HepG2 (cell line): ENCODE results near the gene ZNF318. TPM values are rescaled to one million over a fixed set of nuclear protein-coding genes. Genes with fewer than 3 reads are reported as not detected.
A peak's percentile ranks its signal among the peaks of the same experiment; 100 is the strongest.

ENCODE experiments used
- HMGA1 ChIP-seq: sonication (generic); formaldehyde crosslinking; conservative IDR thresholded peaks from 2 replicates; pipeline ENCODE4 v1.4.0; 2020; ENCODE audit warnings: missing genetic modification reagents
- HNRNPK ChIP-seq: fragments of 200-400 bp; formaldehyde crosslinking; IDR thresholded peaks from 2 replicates; pipeline ENCODE4 v1.6.1; 2018; ENCODE audit warnings: low read length, low read depth, moderate library complexity, mild to moderate bottlenecking; ENCODE audit not compliant: poor library complexity, severe bottlenecking
- KLF9 ChIP-seq: IDR thresholded peaks from 2 replicates; pipeline ENCODE4 v1.6.1; 2016; ENCODE audit warnings: low read depth
- MEIS1 ChIP-seq: sonication (generic); formaldehyde crosslinking; IDR thresholded peaks from 2 replicates; pipeline ENCODE4 v1.9.0; 2021; ENCODE audit warnings: mild to moderate bottlenecking, missing genetic modification reagents, moderate library complexity, borderline replicate concordance
- ONECUT2 ChIP-seq: sonication (generic); formaldehyde crosslinking; IDR thresholded peaks from 2 replicates; pipeline ENCODE4 v1.4.0; 2020; ENCODE audit warnings: missing genetic modification reagents
- PBX2 ChIP-seq: IDR thresholded peaks from 2 replicates; pipeline ENCODE4 v1.6.1; 2016; ENCODE audit warnings: control low read depth
- RARA ChIP-seq: IDR thresholded peaks from 2 replicates; pipeline ENCODE4 v1.6.1; 2016; ENCODE audit warnings: missing genetic modification reagents, missing compliant biosample characterization
- SALL1 ChIP-seq: sonication (generic); formaldehyde crosslinking; IDR thresholded peaks from 2 replicates; pipeline ENCODE4 v1.8.0; 2022; ENCODE audit warnings: mild to moderate bottlenecking, missing genetic modification reagents
- SAP130 ChIP-seq: IDR thresholded peaks from 2 replicates; pipeline ENCODE4 v1.6.1; 2016; ENCODE audit warnings: low read depth
- SMC3 ChIP-seq: IDR thresholded peaks from 2 replicates; pipeline ENCODE4 v1.6.1; 2011; ENCODE audit warnings: low read length, improper control_type of control experiment
- ZEB1 ChIP-seq: IDR thresholded peaks from 2 replicates; pipeline ENCODE4 v1.6.1; 2012; ENCODE audit warnings: mild to moderate bottlenecking, low read depth, inconsistent platforms; ENCODE audit not compliant: insufficient replicate concordance
- ZFAT ChIP-seq: sonication (generic); formaldehyde crosslinking; conservative IDR thresholded peaks from 2 replicates; pipeline ENCODE4 v1.8.1; 2023; ENCODE audit warnings: missing genetic modification reagents, inconsistent platforms
- ZNF34 ChIP-seq: sonication (generic); formaldehyde crosslinking; IDR thresholded peaks from 2 replicates; pipeline ENCODE4 v1.4.0; 2020; ENCODE audit warnings: mild to moderate bottlenecking, missing genetic modification reagents, borderline replicate concordance
- ZNF354B ChIP-seq: sonication (generic); formaldehyde crosslinking; IDR thresholded peaks from 2 replicates; pipeline ENCODE4 v1.8.0; 2022; ENCODE audit warnings: mild to moderate bottlenecking, missing genetic modification reagents
- ZNF704 ChIP-seq: sonication (generic); formaldehyde crosslinking; IDR thresholded peaks from 2 replicates; pipeline ENCODE4 v1.8.1; 2023; ENCODE audit warnings: mild to moderate bottlenecking, inconsistent platforms, moderate library complexity, missing genetic modification reagents, borderline replicate concordance
- ZSCAN12 ChIP-seq: sonication (generic); formaldehyde crosslinking; IDR thresholded peaks from 2 replicates; pipeline ENCODE4 v1.9.0; 2021; ENCODE audit warnings: mild to moderate bottlenecking, missing genetic modification reagents
- ZSCAN25 ChIP-seq: sonication (generic); formaldehyde crosslinking; IDR thresholded peaks from 2 replicates; pipeline ENCODE4 v1.8.0; 2022; ENCODE audit warnings: mild to moderate bottlenecking, missing genetic modification reagents
- polyA plus RNA-seq, 8 experiments: library from polyadenylated mRNA; depleted of rRNA in 3 of 8; stranded (reverse) in 7 of 8; unstranded in 1 of 8; fragments of >200 nt; fragmentation: Illumina TruSeq in 4 of 8; extraction: Trizol in 4 of 8; gene quantifications; 2 replicates each; pipeline versions ENCODE4 v1.2.1 to v1.2.3, GENCODE V29; 2011 to 2016; ENCODE audit warnings: low read depth in 4 of 8, missing spikeins in 1 of 8, mixed read lengths in 1 of 8; ENCODE audit not compliant: insufficient read depth in 1 of 8
- total RNA-seq, 5 experiments: library from RNA; depleted of rRNA; stranded (reverse); fragments of >200 nt; fragmentation: Illumina TruSeq; extraction: Trizol; gene quantifications; 2 replicates each; pipeline ENCODE4 v1.2.3, GENCODE V29; 2016; ENCODE audit warnings: low read depth in 1 of 5
- TF ChIP-seq, protein P1 (sequence below): sonication (generic); formaldehyde crosslinking; IDR thresholded peaks from 2 replicates; pipeline ENCODE4 v1.4.0; 2020; ENCODE audit warnings: missing genetic modification reagents
- TF ChIP-seq, protein P2 (sequence below): sonication (generic); formaldehyde crosslinking; IDR thresholded peaks from 2 replicates; pipeline ENCODE4 v1.9.0; 2021; ENCODE audit warnings: missing genetic modification reagents, borderline replicate concordance
- TF ChIP-seq, protein P3 (sequence below): IDR thresholded peaks from 2 replicates; pipeline ENCODE4 v1.6.1; 2016

ZNF318 gene
- total and polyA plus RNA-seq, 2 of the 13 experiments (the other 11 are each of a cell fraction or from before 2014, with no cell fraction given) = 13.0 to 14.5 TPM

DNA sequence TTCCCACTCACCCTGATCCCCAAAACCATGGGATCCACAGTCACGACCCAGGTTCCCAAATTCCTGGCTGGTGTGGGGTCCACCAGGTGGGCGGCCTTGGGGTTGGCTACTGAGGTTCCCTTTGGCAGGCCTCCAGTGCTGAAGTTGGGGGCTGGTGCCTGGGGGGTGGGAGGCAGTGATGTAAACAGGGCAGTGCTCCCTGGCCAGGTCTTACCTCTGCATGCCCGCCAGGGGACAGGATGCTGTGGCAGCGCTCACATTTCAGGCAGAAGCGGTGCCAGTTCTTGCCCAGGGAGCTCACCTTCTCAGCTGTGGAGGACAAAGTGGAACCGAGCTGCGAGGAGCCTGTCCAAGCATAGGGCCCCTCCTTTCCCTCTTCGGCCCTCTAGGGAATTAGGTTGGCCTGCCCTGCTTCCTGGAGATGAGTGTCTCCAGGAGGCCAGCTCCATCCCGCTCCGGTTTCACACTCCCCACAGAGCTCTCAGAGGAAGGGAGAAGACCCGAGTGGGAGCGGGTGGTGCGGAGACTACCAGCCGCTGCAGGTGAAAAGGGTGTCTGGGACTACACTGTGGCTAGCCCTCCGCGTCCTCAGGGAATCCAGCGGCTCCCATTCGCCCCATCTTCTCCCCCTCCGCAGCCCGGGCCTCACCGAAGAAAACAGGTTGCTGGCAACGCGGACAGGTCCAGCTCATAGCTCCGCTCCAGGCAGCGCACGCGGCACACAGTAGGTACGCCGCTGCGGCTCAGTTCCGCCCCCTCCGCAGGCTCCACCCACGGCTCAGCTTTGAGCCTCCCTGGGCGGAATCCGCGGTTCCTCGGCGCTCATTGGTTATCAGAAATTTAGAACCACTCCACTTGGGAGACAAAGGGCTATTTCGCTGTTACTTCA, 61.1 kb downstream of the ZNF318 start, which contains the start of gene CRIP3 (continued):
- TF ChIP-seq ZFAT (no peak), SAP130 (CRISPR knock-in tag) (peak; percentile 53; the same call in 1 of the 2 replicates), SMC3 (no peak; the same call in 1 of the 2 replicates), RARA (CRISPR knock-in tag) (no peak; the same call in 1 of the 2 replicates), ZNF34 (CRISPR knock-in tag) (no peak), KLF9 (CRISPR knock-in tag) (no peak), ZEB1 (no peak), HNRNPK (no peak), SALL1 (CRISPR knock-in tag) (peak; percentile 55), MEIS1 (CRISPR knock-in tag) (peak; percentile 81; the same call in 1 of the 2 replicates), PBX2 (CRISPR knock-in tag) (no peak), ZNF354B (CRISPR knock-in tag) (no peak), ZSCAN12 (CRISPR knock-in tag) (no peak), ZNF704 (CRISPR knock-in tag) (no peak), ONECUT2 (no peak), HMGA1 (CRISPR knock-in tag) (no peak), ZSCAN25 (CRISPR knock-in tag) (no peak; the same call in 1 of the 2 replicates)
- TF ChIP-seq, protein P1, sequence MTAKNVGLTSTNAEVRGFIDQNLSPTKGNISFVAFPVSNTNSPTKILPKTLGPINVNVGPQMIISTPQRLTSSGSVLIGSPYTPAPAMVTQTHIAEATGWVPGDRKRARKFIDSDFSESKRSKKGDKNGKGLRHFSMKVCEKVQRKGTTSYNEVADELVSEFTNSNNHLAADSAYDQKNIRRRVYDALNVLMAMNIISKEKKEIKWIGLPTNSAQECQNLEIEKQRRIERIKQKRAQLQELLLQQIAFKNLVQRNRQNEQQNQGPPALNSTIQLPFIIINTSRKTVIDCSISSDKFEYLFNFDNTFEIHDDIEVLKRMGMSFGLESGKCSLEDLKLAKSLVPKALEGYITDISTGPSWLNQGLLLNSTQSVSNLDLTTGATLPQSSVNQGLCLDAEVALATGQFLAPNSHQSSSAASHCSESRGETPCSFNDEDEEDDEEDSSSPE (CRISPR knock-in tag) = no peak
- TF ChIP-seq, protein P2, sequence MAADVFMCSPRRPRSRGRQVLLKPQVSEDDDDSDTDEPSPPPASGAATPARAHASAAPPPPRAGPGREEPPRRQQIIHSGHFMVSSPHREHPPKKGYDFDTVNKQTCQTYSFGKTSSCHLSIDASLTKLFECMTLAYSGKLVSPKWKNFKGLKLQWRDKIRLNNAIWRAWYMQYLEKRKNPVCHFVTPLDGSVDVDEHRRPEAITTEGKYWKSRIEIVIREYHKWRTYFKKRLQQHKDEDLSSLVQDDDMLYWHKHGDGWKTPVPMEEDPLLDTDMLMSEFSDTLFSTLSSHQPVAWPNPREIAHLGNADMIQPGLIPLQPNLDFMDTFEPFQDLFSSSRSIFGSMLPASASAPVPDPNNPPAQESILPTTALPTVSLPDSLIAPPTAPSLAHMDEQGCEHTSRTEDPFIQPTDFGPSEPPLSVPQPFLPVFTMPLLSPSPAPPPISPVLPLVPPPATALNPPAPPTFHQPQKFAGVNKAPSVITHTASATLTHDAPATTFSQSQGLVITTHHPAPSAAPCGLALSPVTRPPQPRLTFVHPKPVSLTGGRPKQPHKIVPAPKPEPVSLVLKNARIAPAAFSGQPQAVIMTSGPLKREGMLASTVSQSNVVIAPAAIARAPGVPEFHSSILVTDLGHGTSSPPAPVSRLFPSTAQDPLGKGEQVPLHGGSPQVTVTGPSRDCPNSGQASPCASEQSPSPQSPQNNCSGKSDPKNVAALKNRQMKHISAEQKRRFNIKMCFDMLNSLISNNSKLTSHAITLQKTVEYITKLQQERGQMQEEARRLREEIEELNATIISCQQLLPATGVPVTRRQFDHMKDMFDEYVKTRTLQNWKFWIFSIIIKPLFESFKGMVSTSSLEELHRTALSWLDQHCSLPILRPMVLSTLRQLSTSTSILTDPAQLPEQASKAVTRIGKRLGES (CRISPR knock-in tag) = no peak
- TF ChIP-seq, protein P3, sequence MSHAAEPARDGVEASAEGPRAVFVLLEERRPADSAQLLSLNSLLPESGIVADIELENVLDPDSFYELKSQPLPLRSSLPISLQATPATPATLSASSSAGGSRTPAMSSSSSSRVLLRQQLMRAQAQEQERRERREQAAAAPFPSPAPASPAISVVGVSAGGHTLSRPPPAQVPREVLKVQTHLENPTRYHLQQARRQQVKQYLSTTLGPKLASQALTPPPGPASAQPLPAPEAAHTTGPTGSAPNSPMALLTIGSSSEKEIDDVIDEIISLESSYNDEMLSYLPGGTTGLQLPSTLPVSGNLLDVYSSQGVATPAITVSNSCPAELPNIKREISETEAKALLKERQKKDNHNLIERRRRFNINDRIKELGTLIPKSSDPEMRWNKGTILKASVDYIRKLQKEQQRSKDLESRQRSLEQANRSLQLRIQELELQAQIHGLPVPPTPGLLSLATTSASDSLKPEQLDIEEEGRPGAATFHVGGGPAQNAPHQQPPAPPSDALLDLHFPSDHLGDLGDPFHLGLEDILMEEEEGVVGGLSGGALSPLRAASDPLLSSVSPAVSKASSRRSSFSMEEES (CRISPR knock-in tag) = no peak
